Fibroblast of the conjunctiva (primary cell): Measurements from ENCODE around the gene EEF1AKMT1.
A peak's percentile ranks its signal among the peaks of the same experiment; 100 is the strongest.

Source experiments
- DNase-seq: peaks from one replicate; pipeline ENCODE4 v3.0.0-alpha.2; 2010; ENCODE audit warnings: low read depth

EEF1AKMT1 gene

GRCh38 chr13:20696073-20696472, 77.7 kb downstream of the EEF1AKMT1 start:
- DNase-seq: no peak

GRCh38 chr13:20691616-20692015, 82.1 kb downstream of the EEF1AKMT1 start:
- DNase-seq: no peak

GRCh38 chr13:20689291-20689690, 84.5 kb downstream of the EEF1AKMT1 start:
- no peak for DNase-seq

- no peak for DNase-seq
Measured at GRCh38 chr13:20686863-20687579, 86.7 kb downstream of the EEF1AKMT1 start.

GRCh38 chr13:20686167-20686566, 87.6 kb downstream of the EEF1AKMT1 start:
- no peak for DNase-seq

GRCh38 chr13:20685092-20685491, 88.7 kb downstream of the EEF1AKMT1 start:
- DNase-seq: no peak

- peak; percentile 63 for DNase-seq
Measured at GRCh38 chr13:20684546-20684945, 89.2 kb downstream of the EEF1AKMT1 start.

- no peak for DNase-seq
Measured at GRCh38 chr13:20684041-20684440, 89.7 kb downstream of the EEF1AKMT1 start.

GRCh38 chr13:20682061-20682460, 91.7 kb downstream of the EEF1AKMT1 start:
- DNase-seq: no peak

- DNase-seq: peak; percentile 65
Measured at GRCh38 chr13:20681481-20681880, 92.3 kb downstream of the EEF1AKMT1 start.

- DNase-seq: no peak
Measured at GRCh38 chr13:20680416-20681080, 93.2 kb downstream of the EEF1AKMT1 start.

GRCh38 chr13:20679879-20680278, 93.9 kb downstream of the EEF1AKMT1 start:
- DNase-seq: no peak
